ENCODE measurements around the gene CSAD.

DNA sequence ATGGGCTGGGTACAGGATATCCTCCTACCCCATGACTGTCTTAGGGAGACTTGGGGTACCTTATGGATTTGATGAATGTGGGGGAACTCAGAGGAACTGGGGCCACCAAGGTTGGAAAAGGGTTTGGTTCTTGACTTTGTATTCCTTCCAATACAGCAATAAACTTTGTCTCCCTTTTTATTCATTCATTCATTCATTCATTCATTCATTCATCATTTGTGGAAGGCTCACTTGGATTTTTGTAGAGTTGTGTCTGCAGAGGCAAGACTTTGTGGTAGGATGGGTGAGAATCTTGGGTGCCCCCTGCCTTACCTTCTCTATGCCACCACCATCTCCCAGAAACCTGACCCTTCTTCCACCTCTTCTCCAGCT is 56.4 kb downstream of the CSAD start:
- TF ChIP-seq, protein P1, sequence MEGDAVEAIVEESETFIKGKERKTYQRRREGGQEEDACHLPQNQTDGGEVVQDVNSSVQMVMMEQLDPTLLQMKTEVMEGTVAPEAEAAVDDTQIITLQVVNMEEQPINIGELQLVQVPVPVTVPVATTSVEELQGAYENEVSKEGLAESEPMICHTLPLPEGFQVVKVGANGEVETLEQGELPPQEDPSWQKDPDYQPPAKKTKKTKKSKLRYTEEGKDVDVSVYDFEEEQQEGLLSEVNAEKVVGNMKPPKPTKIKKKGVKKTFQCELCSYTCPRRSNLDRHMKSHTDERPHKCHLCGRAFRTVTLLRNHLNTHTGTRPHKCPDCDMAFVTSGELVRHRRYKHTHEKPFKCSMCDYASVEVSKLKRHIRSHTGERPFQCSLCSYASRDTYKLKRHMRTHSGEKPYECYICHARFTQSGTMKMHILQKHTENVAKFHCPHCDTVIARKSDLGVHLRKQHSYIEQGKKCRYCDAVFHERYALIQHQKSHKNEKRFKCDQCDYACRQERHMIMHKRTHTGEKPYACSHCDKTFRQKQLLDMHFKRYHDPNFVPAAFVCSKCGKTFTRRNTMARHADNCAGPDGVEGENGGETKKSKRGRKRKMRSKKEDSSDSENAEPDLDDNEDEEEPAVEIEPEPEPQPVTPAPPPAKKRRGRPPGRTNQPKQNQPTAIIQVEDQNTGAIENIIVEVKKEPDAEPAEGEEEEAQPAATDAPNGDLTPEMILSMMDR (IDR thresholded peaks at IDR 0.05), result no peak
- no peak for TF ChIP-seq POLR2A (IDR thresholded peaks at IDR 0.05)

Measured in right lobe of liver (tissue), 4 donors.